Measurements from ENCODE around the gene NHERF1.

Gene NHERF1

DNA sequence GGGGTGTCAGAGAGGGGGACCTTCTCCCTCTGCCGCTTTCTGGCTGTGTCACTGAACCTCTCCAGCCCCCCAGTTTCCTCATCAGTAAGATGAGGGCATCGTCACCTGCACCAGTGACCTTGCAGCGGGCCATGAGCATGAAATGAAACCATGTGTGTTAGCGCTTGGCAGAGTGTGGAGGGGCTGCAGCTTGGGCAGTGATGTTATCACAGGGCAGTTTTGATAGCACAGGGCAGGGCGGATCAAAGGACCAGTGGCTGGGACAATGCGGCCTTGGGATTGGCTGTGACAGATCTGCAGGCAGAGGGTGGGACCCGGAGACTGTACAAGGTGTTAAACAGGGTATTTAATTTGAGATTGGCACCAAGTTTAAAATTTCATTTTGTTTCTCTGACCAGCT, 66.6 kb downstream of the NHERF1 start:
- no peak for DNase-seq

- no peak for DNase-seq
These were observed 67.3 kb downstream of the NHERF1 start for GRCh38 chr17:74815550-74816370.

DNA sequence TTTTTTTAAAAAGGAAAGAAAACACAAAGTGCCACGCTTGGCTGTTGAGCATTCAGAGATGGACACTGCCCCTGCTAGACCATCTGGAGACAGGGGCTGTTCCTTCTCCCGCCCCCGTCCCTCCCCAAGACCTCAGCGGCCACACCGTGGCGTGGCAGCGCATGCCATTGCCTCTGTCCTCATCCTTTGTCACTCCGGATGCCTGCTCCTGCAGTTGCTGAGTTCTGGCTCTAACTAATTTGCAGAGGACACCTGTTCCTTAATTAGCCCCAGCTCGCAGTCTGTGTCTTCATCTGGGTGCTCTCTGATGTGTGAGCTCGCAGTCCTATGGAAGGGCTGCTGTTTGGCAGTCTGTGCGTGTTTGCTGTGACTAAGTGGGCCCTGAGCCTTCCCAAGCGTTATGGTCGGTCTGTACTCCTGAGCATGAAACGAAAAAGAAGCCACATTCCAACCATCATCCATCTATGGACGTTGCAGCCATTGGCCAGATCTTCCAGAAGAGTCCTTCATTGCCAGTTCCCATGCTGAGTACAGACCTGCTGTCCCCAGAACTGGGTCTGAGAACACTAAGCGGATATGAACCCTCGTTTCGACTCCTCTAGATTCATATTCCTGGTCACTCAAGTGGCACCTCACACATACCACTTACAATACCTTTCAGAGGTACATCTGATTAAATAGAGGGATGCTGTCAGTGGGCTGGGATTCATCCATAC, 68.6 kb downstream of the NHERF1 start:
- no peak for DNase-seq

- no peak for DNase-seq
These were observed 70.0 kb downstream of the NHERF1 start for GRCh38 chr17:74818291-74818938.

All from NCI-H526 treated with DMSO at 0.1 percent for 48 hours (cell line).